UCSD-AML1 (cell line): Measurements from ENCODE around the gene PAQR5.
A peak's percentile ranks its signal among the peaks of the same experiment; 100 is the strongest.
"Not testable (repeated sequence)": the region's sequence is repeated elsewhere in the genome, so short reads cannot be mapped to it uniquely, and the experiment has no call there.

Experiments used
- DNase-seq: peaks from one replicate; lab custom pipeline; 2025; ENCODE audit not compliant: unreplicated experiment; lab: John Stamatoyannopoulos, UW

The PAQR5 gene

DNA sequence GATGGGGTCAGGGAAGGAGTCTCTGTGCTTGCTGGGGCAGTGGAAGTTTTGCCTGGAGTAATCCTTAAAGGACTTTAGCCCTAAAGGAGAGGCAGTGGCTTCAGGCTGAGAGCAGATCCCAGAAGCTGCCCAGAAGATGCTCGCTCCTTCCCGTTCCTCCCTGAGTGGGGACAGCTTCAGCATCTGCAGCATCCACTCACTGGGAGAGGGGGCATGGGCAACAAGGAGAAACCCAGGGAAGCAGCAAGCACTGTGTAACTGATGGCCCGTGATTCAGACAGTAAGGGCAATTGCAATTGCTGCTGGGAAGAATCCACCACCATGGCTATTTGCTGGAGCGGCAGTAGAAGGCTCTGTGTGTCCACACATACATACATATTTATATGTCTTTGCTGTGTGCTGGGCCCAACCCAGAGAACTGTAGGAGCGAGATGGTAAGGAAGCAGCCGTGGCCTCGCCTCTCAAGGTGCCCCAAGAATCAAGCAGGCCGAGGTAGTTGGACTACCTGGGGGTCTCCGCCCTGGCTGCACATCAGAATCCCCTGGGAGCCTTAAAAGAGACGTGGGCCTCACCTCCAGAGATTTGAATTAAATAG lies 5.8 kb upstream of the PAQR5 start:
- no peak for DNase-seq

DNA sequence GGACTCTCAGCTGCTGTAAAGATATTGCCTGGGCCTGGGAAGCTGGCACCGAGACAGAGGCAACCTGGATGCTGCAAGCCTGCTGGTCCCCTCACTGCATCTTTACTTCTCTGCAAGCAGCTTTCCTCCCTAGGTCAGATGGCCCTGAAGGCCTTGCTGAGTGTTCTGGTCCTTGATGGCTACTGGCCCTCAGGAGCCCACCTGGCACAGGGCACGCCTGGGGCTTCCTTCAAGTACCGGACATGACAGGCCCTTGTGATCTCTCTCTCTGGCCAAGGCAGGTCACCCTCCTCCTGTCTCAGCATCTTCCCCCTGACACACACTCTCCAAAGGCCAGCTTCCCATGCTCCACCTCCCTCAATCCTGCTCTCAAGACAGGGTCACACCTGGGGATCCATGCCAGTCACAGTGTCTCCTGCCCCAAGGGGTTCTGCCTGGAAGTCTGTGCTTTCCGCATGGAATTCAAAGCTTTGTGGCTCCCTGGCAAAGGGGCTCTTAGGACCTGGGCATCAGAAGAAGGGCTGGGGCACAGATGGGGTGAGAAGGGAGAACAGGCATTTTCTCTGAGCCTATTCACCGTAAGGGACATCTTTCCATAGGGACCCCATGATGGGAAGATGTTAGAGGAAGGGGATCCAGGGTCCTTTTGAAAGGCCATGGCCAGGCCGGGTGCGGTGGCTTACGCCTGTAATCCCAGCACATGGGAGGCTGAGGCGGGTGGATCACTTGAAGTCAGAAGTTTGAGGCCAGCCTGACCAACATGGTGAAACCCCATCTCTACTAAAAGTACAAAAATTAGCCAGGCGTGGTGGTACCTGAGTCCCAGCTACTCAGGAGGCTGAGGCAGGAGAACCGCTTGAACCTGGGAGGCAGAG lies 4.7 kb upstream of the PAQR5 start:
- DNase-seq = no peak

GRCh38 chr15:69296606-69297005 lies 2.1 kb upstream of the PAQR5 start:
- no peak for DNase-seq

GRCh38 chr15:69297642-69298353 lies 914 bp upstream of the PAQR5 start:
- no peak for DNase-seq

DNA sequence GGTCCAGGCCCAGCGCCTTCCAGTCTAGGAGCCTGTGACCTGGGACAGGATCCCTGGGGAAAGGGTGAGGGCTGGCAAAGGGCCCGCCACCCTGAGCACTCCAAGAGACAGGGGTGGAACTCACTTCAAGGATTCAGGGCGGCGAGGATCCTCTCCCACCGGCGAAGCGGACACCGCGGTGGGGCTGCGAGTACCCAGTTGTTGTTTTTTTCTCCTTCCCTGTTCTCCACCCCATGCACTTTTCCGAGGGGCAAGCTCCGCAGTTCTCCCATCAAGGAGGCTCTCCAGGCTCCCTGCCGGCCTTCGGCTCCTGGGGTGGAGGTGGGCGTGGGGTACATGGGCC lies 387 bp upstream of the PAQR5 start:
- no peak for DNase-seq

DNA sequence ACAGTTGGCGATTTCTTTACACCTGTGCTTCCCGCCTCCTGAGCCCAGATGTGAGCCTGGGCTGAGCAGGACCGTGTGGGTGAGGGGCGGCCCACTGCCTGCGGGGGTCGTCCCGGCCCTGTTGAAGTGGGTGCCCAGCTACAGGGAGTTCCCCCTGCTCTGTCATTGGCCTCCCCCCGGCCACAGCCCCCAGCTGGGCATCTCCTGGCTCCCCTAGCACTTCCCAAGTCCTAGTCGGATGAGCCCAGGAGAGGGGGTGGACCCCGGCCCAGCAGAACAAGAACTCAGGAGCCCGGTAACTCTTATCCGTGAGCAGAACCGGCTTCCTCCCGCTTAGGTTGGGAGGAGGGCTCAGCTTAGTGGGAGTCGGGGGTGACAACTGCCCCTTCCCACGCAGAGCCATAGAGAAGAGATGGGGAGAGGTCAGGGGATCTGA lies 757 bp downstream of the PAQR5 start:
- no peak for DNase-seq

DNA sequence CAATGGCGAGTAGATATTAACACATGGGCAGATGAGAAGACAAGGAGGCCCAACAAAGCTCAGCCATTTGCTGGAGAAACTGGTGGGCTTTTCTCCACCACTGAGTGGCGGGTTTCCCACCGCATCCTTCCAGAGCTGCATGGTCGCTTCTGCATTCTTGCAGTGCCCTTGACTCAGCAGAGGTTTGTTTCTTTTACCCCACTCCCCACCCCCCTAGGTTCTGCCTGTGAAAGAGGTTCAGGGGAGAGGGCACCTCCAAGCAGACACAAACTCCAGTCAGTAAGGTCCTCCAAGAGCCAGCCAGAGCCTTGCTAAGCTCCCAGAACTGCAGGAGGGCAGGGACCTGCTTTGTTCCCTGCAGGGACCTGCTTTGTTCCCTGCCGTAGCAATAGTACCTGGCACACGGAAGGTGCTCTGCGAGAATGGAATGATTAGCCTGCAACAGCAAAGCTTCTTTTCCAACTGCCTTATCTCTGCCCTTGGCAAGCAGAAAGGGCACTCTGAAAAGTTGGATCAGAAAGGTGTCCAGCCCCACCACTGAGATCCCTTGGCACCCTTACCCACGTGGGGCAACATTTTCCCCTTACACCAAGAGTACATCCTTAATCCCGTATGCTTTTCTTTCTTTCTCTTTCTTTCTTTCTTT lies 1.4 kb downstream of the PAQR5 start:
- peak; percentile 39 for DNase-seq

DNA sequence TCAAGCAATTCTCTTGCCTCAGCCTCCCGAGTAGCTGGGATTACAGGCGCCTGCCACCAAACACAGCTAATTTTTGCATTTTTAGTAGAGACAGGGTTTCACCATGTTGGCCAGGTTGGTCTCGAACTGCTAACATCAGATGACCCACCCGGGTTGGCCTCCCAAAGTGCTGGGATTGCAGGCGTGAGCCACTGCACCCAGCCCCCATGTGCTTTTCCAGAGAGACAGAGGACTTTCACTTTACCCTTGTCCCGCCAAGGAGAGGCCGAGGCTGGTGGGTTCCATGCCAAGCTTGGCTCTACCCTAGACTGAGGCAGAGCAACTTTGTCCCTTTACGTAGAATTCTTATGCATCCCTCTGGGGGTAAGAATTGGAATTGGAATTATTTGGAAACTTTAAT lies 2.4 kb downstream of the PAQR5 start:
- DNase-seq = not testable (repeated sequence)

DNA sequence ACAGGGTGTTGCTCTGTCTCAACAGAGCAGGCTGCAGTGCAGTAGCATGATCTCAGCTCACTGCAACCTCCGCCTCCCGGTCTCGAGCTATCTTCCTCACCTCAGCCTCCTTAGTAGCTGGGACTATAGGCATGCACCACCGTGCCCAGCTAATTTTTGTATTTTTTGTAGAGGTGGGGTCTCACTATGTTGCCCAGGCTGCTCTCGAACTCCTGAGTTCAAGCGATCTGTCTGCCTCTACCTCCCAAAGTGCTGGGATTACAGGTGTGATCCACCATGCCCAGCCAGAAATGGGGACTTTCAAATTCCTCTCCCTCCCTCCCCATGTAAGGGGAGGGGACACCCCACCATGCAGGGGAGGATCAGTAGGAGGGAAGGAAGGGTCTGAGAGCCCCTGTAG lies 3.4 kb downstream of the PAQR5 start:
- DNase-seq = not testable (repeated sequence)

DNA sequence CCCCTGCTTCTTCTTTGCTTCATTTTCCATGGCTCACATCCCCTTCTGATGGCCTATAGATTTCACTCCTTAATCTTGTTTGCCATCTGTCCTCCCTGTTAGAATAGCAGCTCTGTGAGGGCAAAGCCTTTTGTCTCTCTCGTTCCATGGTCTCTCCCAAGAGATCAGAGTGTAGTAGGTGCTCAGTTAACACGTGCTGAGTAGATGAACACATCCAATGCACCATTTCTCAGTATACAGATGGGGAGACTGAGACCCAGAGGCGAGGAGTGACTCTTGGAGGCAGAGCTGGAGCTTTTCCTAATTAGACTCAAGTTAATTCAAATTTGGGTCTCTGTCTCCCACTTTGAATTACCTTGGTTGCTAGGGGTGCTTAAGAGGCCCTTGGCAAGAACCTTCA lies 4.2 kb downstream of the PAQR5 start:
- DNase-seq = no peak

DNA sequence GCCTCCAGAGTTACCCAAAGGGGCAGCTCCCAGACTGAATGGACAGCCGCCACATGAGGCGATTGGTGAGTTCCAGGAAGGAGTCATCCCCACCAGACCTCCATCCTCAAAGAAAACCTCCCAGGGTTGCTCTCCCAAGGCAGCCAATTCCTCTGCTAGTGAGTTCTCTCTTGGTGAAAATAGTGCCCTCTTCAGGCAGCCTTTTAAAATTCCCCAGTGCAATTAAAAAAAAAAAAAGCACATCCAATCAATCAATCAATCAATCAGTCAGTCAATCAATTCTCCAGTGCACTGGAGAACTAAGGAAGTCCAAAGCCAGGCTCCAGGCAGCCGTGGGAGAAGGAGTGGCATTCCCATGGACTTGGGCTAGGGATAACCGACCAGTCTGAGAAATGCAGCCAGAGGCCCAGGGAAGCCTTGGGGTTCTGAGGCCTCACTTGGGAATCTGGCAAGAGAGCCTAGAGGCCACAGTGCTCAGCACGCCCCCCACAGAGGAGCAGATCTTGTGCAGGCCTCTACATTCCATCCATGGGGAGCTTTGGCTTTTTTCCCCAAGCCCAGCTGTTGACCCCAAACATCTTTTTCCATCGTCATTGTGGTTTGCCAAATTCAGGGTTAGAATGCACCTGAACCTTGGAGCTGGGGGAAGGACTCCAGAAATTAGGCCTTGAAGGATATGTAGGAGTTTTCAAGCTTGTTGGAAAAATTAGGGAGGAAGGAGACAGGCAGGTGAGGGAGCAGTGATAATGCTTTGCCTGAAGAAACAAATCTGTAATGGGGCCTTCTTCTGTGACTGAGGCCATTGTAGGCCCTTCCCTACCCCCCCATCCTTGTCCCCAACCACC lies 4.8 kb downstream of the PAQR5 start:
- no peak for DNase-seq

- no peak for DNase-seq
Observed at GRCh38 chr15:69304182-69304545, 5.5 kb downstream of the PAQR5 start.

GRCh38 chr15:69305204-69305931 lies 6.7 kb downstream of the PAQR5 start:
- no peak for DNase-seq

GRCh38 chr15:69305933-69306568 lies 7.3 kb downstream of the PAQR5 start:
- DNase-seq = no peak

DNA sequence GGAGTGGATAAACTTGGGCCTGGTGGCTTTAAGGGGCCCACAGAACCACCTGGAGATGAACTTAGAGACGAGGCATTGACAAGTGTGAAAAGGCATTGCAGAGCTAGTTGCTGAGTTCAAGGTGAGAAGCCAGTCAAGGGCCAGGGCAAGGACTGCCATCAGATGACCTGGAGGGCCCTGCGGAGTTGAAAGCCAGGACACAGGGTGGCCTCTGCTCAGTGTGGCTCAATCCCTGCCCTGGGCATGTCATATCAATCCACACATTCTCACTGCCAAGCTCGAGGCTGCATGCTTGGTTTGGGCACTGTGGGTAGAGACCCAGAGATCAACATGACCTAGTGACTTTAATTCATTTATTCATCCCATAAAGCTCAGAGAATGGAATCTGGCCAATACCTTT lies 9.2 kb downstream of the PAQR5 start:
- no peak for DNase-seq

DNA sequence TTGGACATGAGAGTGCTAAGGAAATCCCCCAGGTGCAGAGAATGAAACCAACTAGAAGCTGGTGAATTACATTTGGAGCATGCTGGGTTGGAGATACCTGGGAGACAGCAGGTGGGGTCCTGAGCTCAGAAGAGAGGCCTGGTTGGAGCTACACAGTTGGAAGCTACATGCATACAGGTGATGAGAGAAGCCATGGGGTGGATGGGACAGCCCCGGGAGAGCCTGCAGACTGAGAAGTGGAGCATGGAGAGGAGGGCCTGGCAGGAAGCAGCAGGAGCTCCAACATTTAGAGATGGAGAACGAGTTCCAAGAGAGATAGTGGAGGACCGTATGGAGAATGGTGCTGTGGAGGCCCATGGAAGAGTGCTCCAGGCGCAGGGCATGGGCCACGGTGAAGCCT lies 10.2 kb downstream of the PAQR5 start:
- no peak for DNase-seq

- no peak for DNase-seq
Observed at GRCh38 chr15:69311319-69311721, 12.6 kb downstream of the PAQR5 start.

- DNase-seq = no peak
Observed at GRCh38 chr15:69313432-69314000, 14.8 kb downstream of the PAQR5 start.

DNA sequence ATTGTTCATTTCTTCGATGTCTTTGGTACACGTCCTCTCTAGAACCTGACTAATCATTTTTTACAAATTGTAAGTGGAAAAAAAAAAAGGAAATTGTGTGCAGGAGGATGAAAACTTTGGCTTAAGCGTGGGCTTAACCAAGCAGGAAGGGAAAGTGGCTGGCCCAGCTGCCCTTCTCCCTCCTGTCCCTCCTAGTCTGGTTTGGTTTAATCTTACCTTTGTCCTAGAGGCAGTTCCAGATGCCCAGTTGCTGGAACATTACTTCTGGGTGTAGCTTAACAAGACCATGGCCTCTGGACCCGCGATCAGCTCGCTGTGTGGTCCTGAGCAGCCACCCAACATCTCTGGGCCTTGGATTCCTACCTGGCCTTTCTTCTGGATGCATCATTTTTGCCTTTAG lies 15.4 kb downstream of the PAQR5 start:
- DNase-seq = no peak
